EH (cell line): ENCODE results near the gene NSMCE1.

Source experiments
- DNase-seq: peaks from one replicate; pipeline ENCODE4 v3.0.0-alpha.2; 2015; ENCODE audit warnings: low read depth

The NSMCE1 gene

GRCh38 chr16:27243725-27244362 is 24.7 kb downstream of the NSMCE1 start:
- no peak for DNase-seq

- peak; percentile 94 for DNase-seq
Observed at GRCh38 chr16:27242868-27243590, 25.5 kb downstream of the NSMCE1 start.

- no peak for DNase-seq
Observed at GRCh38 chr16:27242398-27242797, 26.2 kb downstream of the NSMCE1 start.

- peak; percentile 54 for DNase-seq
Observed at GRCh38 chr16:27241658-27242057, 26.9 kb downstream of the NSMCE1 start.

- peak; percentile 95 for DNase-seq
Observed at GRCh38 chr16:27240948-27241531, 27.5 kb downstream of the NSMCE1 start.

GRCh38 chr16:27239906-27240655 is 28.5 kb downstream of the NSMCE1 start:
- no peak for DNase-seq

GRCh38 chr16:27239026-27239425 is 29.5 kb downstream of the NSMCE1 start:
- no peak for DNase-seq

- DNase-seq = no peak
Observed at GRCh38 chr16:27238591-27238990, 30.0 kb downstream of the NSMCE1 start.

GRCh38 chr16:27238016-27238587 is 30.5 kb downstream of the NSMCE1 start:
- DNase-seq = no peak

- peak; percentile 57 for DNase-seq
Observed at GRCh38 chr16:27237219-27238015, 31.2 kb downstream of the NSMCE1 start.

GRCh38 chr16:27236635-27237218 is 31.8 kb downstream of the NSMCE1 start:
- no peak for DNase-seq

- DNase-seq = no peak
Observed at GRCh38 chr16:27235938-27236245, 32.7 kb downstream of the NSMCE1 start.

- DNase-seq = peak; percentile 96
Observed at GRCh38 chr16:27235055-27235937, 33.3 kb downstream of the NSMCE1 start.

GRCh38 chr16:27234603-27235002 is 34.0 kb downstream of the NSMCE1 start:
- DNase-seq = no peak

- DNase-seq = no peak
Observed at GRCh38 chr16:27234171-27234570, 34.4 kb downstream of the NSMCE1 start.

- DNase-seq = no peak
Observed at GRCh38 chr16:27233731-27234130, 34.8 kb downstream of the NSMCE1 start.

- DNase-seq = no peak
Observed at GRCh38 chr16:27232901-27233625, 35.5 kb downstream of the NSMCE1 start.

- DNase-seq = no peak
Observed at GRCh38 chr16:27232061-27232900, 36.3 kb downstream of the NSMCE1 start.

GRCh38 chr16:27231692-27232060 is 36.9 kb downstream of the NSMCE1 start:
- no peak for DNase-seq
